HG02852 (cell line): Measurements from ENCODE around the gene KIF1B.

ENCODE experiments used
- ATAC-seq: cut with Tn5 transposase; IDR thresholded peaks from one replicate; pipeline ENCODE4 v1.9.1; 2021; ENCODE audit warnings: mild to moderate bottlenecking, moderate library complexity; ENCODE audit not compliant: unreplicated experiment

The KIF1B gene

DNA sequence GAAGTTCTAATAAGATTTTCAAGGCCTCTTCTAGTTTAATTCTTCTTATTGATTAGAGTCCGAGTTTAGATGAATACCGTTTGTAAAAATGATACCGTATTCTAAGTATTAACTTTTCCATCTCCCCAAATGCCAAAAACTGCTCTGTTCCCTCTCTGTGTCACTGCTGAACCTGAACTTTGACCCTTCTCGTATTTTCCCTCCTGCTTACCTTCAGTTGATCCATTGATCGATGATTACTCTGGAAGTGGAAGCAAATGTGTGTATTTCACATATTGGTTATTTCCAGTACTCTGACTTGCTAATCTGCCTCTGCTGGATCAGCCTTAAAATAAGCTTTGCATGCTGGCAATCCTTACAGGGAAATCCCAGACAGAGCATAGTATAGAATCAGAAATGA lies 68.5 kb downstream of the KIF1B start:
- no peak for ATAC-seq

DNA sequence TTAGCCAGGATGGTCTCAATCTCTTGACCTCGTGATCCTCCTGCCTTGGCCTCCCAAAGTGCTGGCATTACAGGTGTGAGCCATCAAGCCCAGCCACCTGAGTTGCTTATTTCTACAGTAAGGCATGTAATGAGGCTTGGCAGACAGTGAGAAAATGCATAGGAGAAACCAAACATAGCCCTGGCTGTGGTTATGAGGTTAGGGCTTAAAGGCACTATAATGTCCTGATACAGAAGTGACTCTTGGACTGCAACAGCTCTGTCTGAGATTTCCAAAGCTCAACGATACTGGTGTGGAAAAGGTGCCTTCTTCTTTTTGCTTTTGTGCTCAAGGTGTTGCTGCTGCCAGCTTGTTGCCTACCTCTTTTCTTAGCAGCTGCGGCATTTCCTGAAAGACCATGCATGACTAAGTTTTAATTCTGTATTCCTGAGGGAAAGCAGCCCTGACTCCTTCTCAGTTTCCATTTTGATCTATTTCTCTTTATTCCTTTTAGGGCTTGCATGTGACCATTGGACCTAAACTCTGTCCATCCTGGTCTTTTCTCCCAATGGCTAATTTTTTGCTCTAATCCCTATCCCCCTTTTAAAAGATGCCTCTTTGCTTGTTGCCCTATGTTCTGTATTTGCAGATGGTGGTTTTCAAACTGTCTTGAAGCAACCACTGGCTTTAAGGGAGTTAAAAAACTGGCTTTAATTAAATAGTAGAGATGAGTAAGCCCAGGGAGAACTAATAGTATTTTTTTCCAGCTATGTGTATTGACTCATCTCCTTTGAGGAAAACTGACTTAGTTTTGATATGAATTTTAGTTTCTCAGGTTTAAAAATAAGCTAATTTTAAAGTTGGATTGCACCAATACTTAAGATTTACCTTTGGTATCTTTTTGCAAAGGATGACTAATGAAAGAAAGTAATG lies 70.3 kb downstream of the KIF1B start:
- ATAC-seq, result no peak

DNA sequence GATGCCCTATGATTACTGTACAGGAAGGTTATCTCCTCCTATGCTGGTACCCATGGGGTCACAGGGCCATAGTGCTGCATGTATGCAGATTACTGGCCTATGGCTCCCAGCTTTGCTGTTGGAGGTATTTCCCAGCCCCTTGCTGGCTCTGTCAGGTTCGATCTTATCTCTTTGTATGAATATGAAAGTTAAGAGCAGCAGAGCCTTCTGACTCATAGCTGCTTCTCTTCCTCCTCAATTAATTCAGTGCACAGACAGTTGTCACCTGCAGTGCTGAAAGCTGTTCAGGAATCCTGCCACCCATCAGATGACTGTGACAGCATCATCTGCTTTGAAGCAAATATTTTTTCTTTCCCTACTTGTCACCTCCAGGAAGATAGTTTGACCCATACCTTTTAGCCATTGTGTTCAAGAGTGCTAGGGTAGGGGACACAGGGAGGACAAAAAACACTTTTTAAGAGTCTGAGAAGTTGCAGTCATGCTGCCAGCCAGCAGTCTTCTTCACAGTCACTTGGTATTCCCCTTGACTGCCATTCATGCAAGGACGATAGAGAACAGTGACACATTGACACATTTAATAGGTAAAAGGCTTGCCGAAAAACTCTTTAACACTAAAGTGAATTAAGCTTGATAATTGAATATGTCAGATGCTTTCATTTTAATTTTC lies 73.1 kb downstream of the KIF1B start:
- ATAC-seq, result peak; percentile 55

DNA sequence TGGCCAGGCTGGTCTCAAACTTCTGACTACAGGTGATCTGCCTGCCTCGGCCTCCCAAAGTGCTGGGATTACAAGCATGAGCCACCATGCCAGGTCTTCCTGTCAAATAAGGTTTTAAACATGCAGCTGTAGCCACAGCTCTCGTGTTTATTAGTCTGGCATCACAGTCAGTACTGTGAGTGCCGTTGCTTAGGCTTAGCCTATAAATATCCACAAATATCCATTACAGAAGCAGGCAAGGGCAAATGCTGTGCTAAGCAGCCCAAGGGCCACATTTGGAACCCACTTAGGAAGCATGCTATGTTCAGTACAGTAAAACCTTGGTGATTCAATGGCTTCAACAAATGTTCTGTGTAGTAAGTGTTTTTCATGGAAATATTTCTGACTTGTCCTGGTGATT lies 75.9 kb downstream of the KIF1B start:
- ATAC-seq, result no peak

DNA sequence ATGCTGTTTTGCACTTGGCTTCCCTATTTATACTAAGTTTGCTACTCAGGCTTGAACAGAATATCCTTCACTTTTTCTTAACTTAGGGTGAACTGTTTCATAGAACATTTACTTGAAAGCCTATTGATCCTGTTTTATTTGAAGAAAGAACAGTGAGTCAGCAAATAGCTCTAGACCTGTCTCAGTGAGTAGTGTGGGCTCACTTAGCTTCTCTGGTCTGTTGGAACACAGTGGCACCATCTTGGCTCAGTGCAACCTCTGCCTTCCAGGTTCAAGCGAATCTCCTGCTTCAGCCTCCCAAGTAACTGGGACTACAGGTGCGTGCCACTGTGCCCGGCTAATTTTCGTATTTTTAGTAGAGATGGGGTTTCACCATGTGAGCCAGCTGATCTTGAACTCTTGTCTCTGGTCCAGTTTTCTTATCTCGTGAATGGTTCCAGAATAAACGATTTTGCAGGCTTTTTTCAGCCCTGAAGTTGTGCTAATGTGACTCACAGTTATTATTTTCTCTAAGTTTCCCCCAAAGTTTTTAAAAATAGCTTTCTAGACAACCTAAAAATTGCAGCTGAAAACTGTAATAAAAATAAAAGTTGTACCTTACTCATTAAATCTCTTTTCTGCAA lies 76.8 kb downstream of the KIF1B start:
- no peak for ATAC-seq

DNA sequence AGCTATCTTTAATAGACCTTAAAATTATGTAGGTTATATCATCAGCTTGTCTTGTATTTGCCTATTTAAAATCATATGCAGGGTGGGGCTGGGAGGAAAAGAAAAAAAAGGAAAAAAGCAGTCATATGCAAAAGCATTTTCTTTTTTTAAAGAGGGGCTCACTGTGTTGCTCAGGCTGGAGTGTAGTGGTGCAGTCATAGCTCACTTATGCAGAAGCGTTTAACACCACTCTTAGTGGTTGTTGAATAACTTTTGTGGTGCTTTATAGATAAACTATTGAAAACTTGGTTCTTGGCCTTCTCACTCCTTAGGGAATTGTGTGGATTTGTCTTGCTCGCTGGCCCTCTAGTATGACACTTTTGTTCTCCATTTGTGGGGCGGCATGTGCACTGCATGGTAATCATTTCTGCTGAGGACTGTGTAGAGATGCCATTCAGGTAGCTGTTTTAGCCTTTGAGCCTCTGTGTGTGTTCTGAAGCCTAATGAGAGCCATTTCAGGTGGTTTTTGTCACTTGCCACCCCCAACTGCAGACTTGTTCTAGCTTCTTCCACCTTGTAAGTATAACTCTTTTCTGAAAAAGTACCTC lies 77.8 kb downstream of the KIF1B start:
- ATAC-seq, result no peak

DNA sequence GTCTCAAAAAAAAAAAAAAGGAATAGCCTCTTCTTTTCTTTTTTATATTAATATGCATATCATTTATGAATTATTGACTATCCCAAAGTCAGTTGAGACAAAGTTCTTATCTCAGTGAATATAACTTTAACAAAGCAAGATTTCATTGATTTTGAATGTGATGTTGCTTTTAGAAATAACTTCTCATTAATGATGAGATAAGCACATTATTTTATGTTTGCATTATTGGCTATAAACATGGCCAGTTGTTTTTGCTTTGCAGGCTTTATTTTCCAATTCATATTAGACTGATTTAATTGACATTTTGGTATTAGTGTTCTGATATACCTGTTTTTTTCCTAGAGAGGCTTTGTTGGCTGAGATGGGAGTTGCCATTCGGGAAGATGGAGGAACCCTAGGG lies 81.3 kb downstream of the KIF1B start:
- no peak for ATAC-seq

DNA sequence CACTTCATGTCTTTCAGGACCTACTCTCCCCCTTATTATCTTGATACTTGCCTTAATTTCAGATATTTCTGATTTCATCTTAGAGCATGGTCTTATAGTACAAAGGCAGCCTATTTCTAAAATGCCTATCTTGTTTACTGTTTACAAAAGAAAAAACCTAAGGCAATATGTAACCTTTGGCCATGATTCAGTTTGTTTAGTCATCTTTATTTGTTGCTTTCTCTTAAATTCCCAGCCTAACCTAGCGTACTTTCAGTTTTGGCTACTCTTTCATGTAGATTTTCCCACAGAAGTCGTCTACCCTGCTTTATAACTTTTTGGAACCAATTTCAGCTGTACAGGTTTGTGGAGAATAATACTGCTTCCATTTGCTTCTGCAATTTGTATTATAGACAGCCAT lies 81.8 kb downstream of the KIF1B start:
- ATAC-seq, result no peak

DNA sequence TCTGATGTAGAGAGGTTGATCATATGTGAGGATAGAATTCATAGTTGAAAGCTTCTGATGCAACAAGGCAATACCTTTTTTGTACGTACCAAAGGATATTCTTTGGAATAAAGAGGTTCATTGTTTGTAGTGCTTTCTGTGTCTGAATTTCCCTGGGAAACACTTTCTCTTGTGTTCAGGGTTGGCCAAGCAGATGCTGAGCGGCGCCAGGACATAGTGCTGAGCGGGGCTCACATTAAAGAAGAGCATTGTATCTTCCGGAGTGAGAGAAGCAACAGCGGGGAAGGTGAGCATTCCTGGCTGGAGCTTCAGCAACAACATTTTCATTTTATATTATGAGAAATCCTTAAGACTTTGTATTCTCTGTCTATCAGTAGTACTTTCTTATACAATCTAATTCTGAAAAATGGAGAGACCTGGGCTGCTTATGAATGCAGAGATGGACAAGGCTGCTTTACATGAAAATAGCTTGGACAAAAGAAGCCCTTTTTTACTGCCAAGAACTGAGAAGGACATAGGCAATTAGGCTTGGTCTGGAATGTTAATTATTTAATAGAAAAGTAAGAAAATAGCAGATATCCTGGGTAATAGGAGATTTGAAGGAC lies 85.2 kb downstream of the KIF1B start:
- ATAC-seq, result no peak

DNA sequence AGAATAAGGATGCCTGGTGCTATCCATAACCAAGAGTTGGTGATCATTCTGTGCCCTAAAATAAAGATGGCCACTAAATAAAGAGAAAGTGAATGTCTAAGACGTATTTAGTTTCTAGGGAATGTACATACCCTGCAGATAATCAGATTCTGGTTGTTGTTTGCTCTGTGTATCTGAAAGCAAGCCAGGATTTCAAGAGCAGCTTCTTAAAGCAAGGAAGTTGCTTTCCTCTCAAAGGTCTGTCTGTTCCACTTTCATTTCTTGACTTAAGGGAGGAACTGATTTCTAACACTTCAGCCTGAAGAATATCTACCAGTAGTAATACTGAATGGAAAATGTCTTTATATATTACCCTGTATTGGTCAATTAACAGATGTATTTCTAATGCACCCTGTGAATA lies 88.8 kb downstream of the KIF1B start:
- no peak for ATAC-seq

DNA sequence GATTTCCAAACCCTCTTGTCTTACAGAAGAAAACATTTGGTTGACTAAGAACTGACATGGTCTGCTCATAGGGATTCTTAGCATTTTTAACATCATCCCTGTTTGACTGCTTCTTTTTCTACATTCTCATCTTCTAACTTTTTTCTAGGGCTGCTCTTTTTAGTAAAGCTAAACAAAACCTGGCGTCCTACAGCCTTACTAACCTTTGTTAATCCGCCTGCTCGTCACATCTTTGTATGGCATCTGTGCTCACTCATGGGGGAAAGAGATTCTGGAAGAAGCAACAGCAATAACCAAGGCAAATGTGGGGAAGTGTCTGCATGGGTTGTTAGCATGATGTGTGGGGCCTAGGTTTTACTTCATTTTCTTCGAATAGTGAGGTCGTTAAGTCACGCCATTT lies 92.0 kb downstream of the KIF1B start:
- no peak for ATAC-seq

DNA sequence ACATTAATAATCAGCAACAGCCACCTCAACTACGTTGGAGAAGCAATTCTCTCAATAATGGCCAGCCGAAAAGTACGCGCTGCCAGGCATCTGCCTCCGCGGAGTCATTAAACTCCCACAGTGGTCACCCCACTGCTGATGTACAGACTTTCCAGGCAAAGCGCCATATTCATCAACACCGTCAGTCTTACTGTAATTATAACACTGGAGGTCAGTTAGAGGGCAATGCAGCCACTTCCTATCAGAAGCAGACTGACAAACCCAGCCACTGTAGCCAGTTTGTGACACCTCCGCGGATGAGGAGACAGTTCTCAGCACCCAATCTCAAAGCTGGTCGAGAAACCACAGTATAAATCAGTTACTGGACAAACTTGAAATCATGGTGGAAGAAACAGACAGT lies 93.9 kb downstream of the KIF1B start:
- no peak for ATAC-seq

DNA sequence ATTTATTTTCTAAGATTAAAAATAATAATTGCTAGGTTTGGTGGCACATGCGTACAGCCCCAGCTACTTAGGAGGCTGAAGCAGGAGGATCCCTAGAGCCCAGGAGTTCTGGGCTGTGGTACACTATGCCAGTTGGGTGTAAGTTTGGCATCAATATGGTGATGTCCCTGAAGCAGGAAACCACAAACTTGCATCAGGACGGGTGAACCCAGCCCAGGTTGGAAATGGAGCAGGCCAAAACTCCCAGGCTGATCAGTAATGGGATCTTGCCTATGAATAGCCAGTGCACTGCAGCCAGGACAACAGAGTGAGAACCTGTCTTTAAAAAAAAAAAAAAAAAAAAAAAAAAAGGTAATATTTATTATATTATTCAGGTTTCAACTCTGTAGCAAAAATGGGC lies 96.1 kb downstream of the KIF1B start:
- ATAC-seq, result no peak

DNA sequence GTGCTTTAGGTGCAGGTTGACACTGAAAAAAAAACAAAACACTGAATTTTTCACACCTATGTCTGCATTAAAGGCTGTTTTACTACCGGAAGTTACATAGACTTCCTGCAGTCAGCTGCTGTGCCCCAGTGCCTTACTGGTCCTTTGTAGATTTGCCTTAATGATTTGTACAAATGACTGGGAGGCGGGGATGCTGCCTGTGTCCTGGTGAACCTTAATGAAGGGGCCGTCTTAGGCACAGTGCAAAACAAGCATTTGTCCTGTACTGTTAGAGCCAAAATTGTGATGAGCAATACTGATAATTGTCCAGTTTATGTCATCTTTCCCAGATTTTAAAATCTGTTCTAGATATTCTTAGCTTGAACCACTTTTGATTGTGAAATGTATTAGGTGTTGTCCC lies 97.6 kb downstream of the KIF1B start:
- ATAC-seq, result no peak

DNA sequence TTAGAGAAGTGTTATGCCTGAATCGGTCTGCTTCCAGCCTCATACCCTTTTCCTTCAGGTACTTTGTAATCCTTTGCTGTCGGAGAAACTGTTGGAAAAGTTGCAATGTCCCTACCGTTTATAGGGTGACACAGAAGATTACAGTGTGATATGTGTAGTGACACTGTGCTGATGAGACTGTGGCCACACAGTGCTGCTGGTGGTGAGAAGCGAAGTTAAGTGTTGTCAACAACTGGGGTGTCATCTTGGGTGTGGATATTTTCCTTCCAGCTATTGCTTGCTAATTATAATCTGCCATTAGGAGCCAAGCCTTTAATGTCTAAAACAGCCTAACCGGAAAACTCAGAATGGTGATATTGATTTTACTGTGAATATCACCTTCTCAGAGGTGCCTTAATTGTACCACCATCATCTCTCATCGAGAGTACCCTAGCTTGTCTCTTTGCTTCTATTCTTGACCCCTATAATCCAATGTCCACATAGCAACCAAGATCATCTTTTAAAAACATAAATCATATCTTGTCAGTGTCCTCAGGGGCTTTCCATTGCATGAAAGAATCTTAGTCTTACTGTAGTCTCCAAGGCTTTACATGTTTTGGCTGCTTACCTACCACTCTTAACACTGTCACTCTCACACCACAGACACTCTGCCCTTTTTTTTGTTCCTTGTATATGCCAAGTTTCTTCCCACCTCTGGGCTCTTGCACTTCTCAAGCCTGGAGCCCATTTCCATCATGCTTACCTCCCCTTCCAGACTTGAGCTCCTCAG lies 99.1 kb downstream of the KIF1B start:
- ATAC-seq, result no peak

DNA sequence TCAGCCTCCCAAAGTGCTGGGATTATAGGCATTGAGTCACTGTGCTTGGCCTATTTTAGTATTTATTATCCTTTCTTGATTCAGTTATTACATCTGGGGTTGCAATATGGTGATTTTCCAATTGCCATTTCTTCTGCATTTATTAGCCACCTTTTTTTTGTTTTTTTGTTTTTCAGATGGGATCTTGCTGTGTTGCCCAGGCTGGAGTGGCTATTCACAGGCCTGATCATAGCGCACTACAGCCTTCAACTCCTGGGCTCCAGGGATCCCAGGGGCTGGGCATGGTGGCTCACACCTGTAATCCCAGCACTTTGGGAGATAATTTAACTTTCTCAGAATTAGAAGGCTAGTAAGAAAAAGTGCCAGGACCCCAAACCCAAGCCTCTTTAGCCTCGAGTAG lies 106.4 kb downstream of the KIF1B start:
- no peak for ATAC-seq

DNA sequence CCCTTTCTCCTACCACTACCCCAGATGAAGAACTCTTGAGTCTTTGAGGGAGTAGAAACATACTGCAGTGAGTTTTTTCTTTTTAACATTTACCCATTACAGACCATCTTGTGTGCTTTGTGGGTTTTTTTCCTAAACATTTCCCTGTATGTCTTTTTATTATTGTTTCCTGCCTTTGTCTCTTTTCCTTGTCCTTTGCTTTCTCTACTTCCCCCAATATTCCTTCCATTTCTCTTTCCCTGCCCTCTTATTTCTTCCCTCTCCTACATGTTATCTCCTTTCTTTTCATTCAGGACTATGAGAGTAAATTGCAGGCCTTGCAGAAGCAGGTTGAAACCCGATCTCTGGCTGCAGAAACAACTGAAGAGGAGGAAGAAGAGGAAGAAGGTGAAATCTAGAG lies 109.4 kb downstream of the KIF1B start:
- ATAC-seq, result no peak

DNA sequence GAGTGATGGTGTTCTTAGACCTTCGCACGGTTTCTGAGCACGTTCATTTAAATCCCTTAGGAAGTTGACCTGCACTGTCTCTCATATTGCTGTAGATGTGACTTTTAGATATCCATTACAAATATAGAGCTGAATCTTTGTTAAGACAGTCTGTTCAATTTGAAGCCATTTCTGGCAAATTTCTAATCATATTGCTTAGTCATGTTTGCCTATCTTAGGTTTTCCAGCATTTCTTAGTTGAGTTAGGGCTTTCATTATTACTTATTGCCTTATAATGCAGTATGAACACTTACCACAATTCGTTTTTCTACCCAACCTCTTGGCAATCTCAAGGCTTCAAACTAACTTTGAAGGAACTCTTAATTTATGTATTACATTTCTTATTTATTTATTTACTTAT lies 110.0 kb downstream of the KIF1B start:
- ATAC-seq, result no peak

DNA sequence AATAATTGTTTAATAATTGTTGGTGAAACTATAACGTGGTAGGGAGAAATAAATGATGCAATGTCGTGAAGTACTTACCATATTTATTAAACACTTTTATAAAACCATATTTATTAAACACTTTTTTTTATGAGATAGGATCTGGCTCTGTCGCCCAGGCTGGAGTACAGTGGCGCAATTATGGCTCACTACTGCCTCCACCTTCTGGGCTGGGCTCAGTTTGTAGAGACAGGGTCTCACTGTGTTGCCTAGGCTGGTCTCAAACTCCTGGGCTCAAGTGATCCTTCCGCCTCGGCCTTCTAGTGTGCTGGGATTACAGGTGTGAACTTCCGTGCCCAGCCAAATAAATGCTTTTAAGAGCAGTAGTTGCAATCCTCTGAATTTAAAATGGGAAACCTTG lies 112.5 kb downstream of the KIF1B start:
- no peak for ATAC-seq

DNA sequence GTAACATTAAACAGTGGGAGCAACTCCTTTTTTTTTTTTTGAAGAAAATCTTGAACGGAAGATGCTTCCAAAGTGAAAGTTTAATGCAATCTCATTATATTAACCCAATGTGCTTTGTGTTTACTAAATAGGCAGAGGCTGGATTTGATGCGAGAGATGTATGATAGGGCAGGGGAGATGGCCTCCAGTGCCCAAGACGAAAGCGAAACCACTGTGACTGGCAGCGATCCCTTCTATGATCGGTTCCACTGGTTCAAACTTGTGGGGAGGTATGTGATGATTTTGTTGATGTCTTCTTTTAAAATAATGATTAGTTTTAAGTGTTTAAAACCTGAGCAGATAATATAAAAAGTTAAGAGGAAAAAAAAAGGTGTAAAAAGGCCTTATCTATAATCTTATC lies 114.3 kb downstream of the KIF1B start:
- no peak for ATAC-seq

DNA sequence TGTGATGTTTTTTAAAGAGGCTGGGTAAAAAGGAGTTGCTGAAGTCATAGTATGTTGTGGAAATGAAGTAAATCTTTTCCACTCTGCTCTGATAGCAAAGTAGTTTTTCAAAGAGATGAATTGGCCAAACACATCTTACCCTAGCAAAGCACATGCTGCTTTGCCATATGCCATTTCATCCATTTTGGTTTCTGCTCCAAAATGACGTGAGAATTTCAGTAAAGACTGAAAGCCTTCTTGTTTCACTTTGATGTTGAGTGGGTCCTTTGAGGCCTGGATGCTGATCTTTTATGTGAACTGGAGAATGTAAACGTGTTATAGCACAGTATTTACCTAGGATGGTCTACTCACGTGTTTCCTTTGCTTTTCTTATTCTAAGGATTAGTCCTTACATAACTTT lies 115.2 kb downstream of the KIF1B start:
- no peak for ATAC-seq
